ENCODE measurements around the gene OSTM1. TPM values are rescaled to one million over a fixed set of nuclear protein-coding genes. Genes with fewer than 3 reads are reported as not detected.
"Not testable (repeated sequence)": the region's sequence is repeated elsewhere in the genome, so short reads cannot be mapped to it uniquely, and the experiment has no call there.

OSTM1 gene
- total RNA-seq, 2 donors from 2014 or later: 25.0 to 32.0 TPM

GRCh38 chr6:108031968-108032367 is 42.6 kb downstream of the OSTM1 start:
- DNase-seq (no peak), ATAC-seq (no peak)
- intact Hi-C loops (cut with DNase I, micrococcal nuclease): no loop called here

- DNase-seq: no peak
- peak; percentile 90 for ATAC-seq
- intact Hi-C loops (cut with DNase I, micrococcal nuclease): no loop called here
These were observed 44.3 kb downstream of the OSTM1 start for GRCh38 chr6:108030211-108030610.

GRCh38 chr6:108029226-108029921 is 45.2 kb downstream of the OSTM1 start:
- intact Hi-C loops (cut with DNase I, micrococcal nuclease): no loop called here
- DNase-seq: no peak
- ATAC-seq: no peak

- DNase-seq (peak; percentile 71 to 73), ATAC-seq (peak; percentile 80)
- intact Hi-C loops (cut with DNase I, micrococcal nuclease): no loop called here
These were observed 46.9 kb downstream of the OSTM1 start for GRCh38 chr6:108027594-108027993.

- intact Hi-C loops (cut with DNase I, micrococcal nuclease): no loop called here
- no peak for DNase-seq
- ATAC-seq: no peak
These were observed 47.5 kb downstream of the OSTM1 start for GRCh38 chr6:108027056-108027455.

GRCh38 chr6:108024427-108025073 is 50.0 kb downstream of the OSTM1 start:
- intact Hi-C loops (cut with DNase I, micrococcal nuclease): no loop called here
- no peak for ATAC-seq

GRCh38 chr6:108020472-108021116 is 53.9 kb downstream of the OSTM1 start:
- no peak for ATAC-seq
- intact Hi-C loops (cut with DNase I, micrococcal nuclease): no loop called here
- DNase-seq: no peak

More at GRCh38 chr6:108024427-108025073, 50.0 kb downstream of the OSTM1 start:
- DNase-seq: no peak

GRCh38 chr6:108016283-108016682 is 58.3 kb downstream of the OSTM1 start:
- ATAC-seq; intact Hi-C loops (cut with DNase I, micrococcal nuclease); DNase-seq: not testable (repeated sequence)

- no peak for DNase-seq
- intact Hi-C loops (cut with DNase I, micrococcal nuclease): no loop called here
- no peak for ATAC-seq
These were observed 60.6 kb downstream of the OSTM1 start for GRCh38 chr6:108013787-108014439.

GRCh38 chr6:108009894-108010293 is 64.6 kb downstream of the OSTM1 start:
- intact Hi-C loops (cut with DNase I, micrococcal nuclease): no loop called here
- ATAC-seq: no peak
- DNase-seq: no peak

GRCh38 chr6:108009258-108009657 is 65.3 kb downstream of the OSTM1 start:
- ATAC-seq; DNase-seq; intact Hi-C loops (cut with DNase I, micrococcal nuclease): not testable (repeated sequence)

- DNase-seq (no peak), ATAC-seq (no peak)
- intact Hi-C loops (cut with DNase I, micrococcal nuclease): no loop called here
These were observed 66.2 kb downstream of the OSTM1 start for GRCh38 chr6:108008363-108008762.

GRCh38 chr6:108005961-108006360 is 68.6 kb downstream of the OSTM1 start:
- intact Hi-C loops (cut with DNase I, micrococcal nuclease): no loop called here
- DNase-seq: no peak
- ATAC-seq: no peak

GRCh38 chr6:108004861-108005260 is 69.7 kb downstream of the OSTM1 start:
- intact Hi-C loops (cut with DNase I, micrococcal nuclease): no loop called here
- no peak for DNase-seq
- ATAC-seq: no peak

GRCh38 chr6:108002365-108003221 is 71.9 kb downstream of the OSTM1 start:
- ATAC-seq: peak; percentile 88
- DNase-seq: peak; percentile 48 to 68
- intact Hi-C loops (cut with DNase I, micrococcal nuclease): no loop called here

GRCh38 chr6:108001696-108002231 is 72.8 kb downstream of the OSTM1 start:
- ATAC-seq (peak; percentile 50), DNase-seq (peak in 1 of 2 donors; percentile 18)
- intact Hi-C loops (cut with DNase I, micrococcal nuclease): no loop called here

GRCh38 chr6:108000259-108000658 is 74.3 kb downstream of the OSTM1 start:
- ATAC-seq: not testable (repeated sequence)

GRCh38 chr6:107999341-107999740 is 75.2 kb downstream of the OSTM1 start:
- ATAC-seq (no peak), DNase-seq (no peak)
- intact Hi-C loops (cut with DNase I, micrococcal nuclease): no loop called here

More at GRCh38 chr6:108000259-108000658, 74.3 kb downstream of the OSTM1 start:
- DNase-seq; intact Hi-C loops (cut with DNase I, micrococcal nuclease): not testable (repeated sequence)

All from left colon (tissue), 2 donors.